Muscle layer of duodenum (tissue), 2 donors: Measurements from ENCODE around the gene BAIAP2L2.

Experiments used
- H3K27ac ChIP-seq: one replicate; pipeline ENCODE4 v1.7.0; 2013; ENCODE audit warnings: mild to moderate bottlenecking, low read length
- H3K27me3 ChIP-seq: one replicate; pipeline ENCODE4 v1.7.0; 2013; ENCODE audit warnings: low read depth, mild to moderate bottlenecking, control low read depth, low read length
- H3K36me3 ChIP-seq, 2 donors: one replicate each; pipeline ENCODE4 v1.7.0; 2013; ENCODE audit warnings: low read length in 2 of 2, control low read depth in 1 of 2, mild to moderate bottlenecking in 1 of 2; ENCODE audit not compliant: insufficient read depth in 2 of 2, control insufficient read depth in 1 of 2
- H3K4me1 ChIP-seq, 2 donors: one replicate each; pipeline ENCODE4 v1.7.0; 2013; ENCODE audit warnings: low read length in 2 of 2, mild to moderate bottlenecking in 2 of 2, control low read depth in 1 of 2, moderate library complexity in 1 of 2; ENCODE audit not compliant: insufficient read depth in 2 of 2, control insufficient read depth in 1 of 2
- H3K4me3 ChIP-seq, 2 donors: one replicate each; pipeline ENCODE4 v1.7.0; 2013; ENCODE audit warnings: low read length in 2 of 2, low read depth in 1 of 2, mild to moderate bottlenecking in 1 of 2
- H3K9me3 ChIP-seq, 2 donors: one replicate each; pipeline ENCODE4 v1.7.0; 2013; ENCODE audit warnings: low read length in 2 of 2, control low read depth in 1 of 2, mild to moderate bottlenecking in 1 of 2; ENCODE audit not compliant: control insufficient read depth in 1 of 2
- donor health status: healthy.

BAIAP2L2 gene

DNA sequence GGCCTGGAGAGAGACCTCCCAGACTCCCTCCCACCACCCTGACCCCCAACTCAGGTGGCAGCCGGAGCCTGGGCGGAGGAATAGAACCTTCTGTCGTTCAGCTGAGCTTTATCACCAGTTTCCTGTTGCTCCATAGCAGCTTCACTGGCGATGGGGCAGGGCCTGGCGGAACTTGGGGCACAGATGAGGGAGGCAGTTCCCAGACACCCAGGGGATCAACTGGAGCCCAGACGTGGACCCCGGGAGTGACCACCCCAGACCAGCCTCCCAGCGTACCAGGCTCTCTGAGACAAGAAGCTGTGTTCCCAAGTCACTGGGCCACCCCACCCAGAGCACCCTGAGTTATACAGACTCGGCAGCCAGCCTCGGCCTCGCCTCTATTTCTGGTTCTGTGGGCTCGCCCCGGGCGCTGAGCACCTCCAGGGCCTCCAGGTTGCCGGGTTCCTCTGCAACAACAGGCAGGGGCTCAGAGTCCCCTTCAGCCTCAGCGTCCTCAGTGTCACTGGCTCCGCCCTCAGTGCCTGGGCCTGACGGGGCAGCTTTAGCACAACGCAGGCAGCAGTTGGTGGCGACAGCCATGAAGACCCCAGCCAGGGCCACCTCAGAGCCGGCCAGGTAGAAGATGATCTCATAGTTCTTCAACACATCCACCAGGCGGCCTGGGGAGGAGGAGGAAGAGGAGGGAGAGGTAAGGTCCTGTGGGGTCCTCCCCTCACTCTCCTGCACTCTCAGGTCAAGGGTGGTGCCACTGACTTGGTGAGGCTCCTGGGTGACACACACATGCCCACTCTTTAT, 32.2 kb downstream of the BAIAP2L2 start:
- H3K4me3 ChIP-seq = no peak overlapping the region
- peaks cover 19% of the 10 kb centered on the region for H3K27me3 ChIP-seq

GRCh38 chr22:38077595-38077994, 32.9 kb downstream of the BAIAP2L2 start:
- H3K27me3 ChIP-seq = peaks cover 14% of the 10 kb centered on the region
- no peak overlapping the region for H3K27ac ChIP-seq
- H3K4me3 ChIP-seq = no peak overlapping the region
- peaks cover 0 to 19% of the 10 kb centered on the region in 2 donors for H3K4me1 ChIP-seq
- peaks cover 4 to 25% of the 10 kb centered on the region in 2 donors for H3K36me3 ChIP-seq
- no peaks in the 10 kb centered on the region for H3K9me3 ChIP-seq

More for the DNA sequence above, 32.2 kb downstream of the BAIAP2L2 start:
- peaks cover 3 to 19% of the 10 kb centered on the region in 2 donors for H3K36me3 ChIP-seq
- no peak overlapping the region for H3K27ac ChIP-seq
- H3K4me1 ChIP-seq = peaks cover 0 to 23% of the 10 kb centered on the region in 2 donors
- no peaks in the 10 kb centered on the region for H3K9me3 ChIP-seq

- H3K4me1 ChIP-seq = peaks cover 0 to 14% of the 10 kb centered on the region in 2 donors
- H3K27me3 ChIP-seq = peaks cover 11% of the 10 kb centered on the region
- H3K9me3 ChIP-seq = no peaks in the 10 kb centered on the region
- H3K27ac ChIP-seq = no peak overlapping the region
- peaks cover 4 to 28% of the 10 kb centered on the region in 2 donors for H3K36me3 ChIP-seq
- H3K4me3 ChIP-seq = no peak overlapping the region
Observed at GRCh38 chr22:38077096-38077495, 33.4 kb downstream of the BAIAP2L2 start.

- peaks cover 0 to 5% of the 10 kb centered on the region in 2 donors for H3K4me1 ChIP-seq
- H3K36me3 ChIP-seq = peaks cover 4 to 36% of the 10 kb centered on the region in 2 donors
- H3K4me3 ChIP-seq = no peak overlapping the region
- no peaks in the 10 kb centered on the region for H3K9me3 ChIP-seq
- H3K27me3 ChIP-seq = peaks cover 6% of the 10 kb centered on the region
- no peak overlapping the region for H3K27ac ChIP-seq
Observed at GRCh38 chr22:38075961-38076360, 34.5 kb downstream of the BAIAP2L2 start.

- H3K27me3 ChIP-seq = peaks cover under 1% of the 10 kb centered on the region
- H3K9me3 ChIP-seq = no peaks in the 10 kb centered on the region
- peaks cover 5 to 36% of the 10 kb centered on the region in 2 donors for H3K36me3 ChIP-seq
- no peak overlapping the region for H3K27ac ChIP-seq
- H3K4me1 ChIP-seq = peaks cover 0 to 4% of the 10 kb centered on the region in 2 donors
- H3K4me3 ChIP-seq = no peak overlapping the region
Observed at GRCh38 chr22:38075105-38075825, 35.2 kb downstream of the BAIAP2L2 start.

DNA sequence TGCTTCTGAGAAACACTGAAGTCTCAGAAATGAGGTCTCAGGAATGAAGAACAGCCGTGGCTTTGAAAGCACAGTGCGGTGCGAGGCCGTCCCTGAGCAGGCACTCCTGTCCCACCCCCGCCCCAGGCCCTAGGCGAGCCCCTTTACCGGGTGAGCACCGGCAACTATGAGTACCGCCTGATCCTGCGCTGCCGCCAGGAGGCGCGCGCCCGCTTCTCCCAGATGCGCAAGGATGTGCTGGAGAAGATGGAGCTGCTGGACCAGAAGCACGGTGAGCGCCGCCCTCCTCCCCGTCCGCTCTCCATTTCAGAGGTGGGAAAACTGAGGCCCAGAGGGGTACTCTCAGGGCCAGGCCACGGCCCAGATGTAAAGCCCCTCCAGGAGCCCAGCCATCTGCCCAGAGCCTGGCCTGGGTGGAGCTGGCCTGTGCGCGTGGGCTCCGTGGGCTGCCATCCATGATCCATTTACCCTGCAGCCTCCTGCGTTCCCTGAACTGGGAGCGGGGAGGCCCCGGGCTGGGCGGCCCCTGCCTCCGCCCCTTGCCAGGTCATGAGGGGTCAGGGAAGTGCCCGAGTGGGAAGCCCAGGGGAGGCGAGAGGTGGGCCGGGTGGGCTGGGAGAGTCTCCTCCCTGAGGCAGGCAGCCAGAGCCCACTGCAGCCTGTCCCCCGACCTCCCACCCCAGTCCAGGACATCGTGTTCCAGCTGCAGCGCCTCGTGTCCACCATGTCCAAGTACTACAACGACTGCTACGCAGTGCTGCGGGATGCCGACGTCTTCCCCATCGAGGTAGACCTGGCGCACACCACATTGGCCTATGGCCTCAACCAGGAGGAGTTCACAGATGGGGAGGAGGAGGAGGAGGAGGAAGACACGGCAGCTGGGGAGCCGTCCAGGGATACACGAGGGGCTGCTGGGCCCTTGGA, 36.0 kb downstream of the BAIAP2L2 start:
- peaks cover 0 to 13% of the 10 kb centered on the region in 2 donors for H3K4me1 ChIP-seq
- peaks cover 11 to 36% of the 10 kb centered on the region in 2 donors for H3K36me3 ChIP-seq
- no peak overlapping the region for H3K4me3 ChIP-seq
- no peaks in the 10 kb centered on the region for H3K27me3 ChIP-seq
- H3K27ac ChIP-seq = no peak overlapping the region
- no peaks in the 10 kb centered on the region for H3K9me3 ChIP-seq

- H3K36me3 ChIP-seq = peaks cover 11 to 36% of the 10 kb centered on the region in 2 donors
- no peak overlapping the region for H3K4me3 ChIP-seq
- no peak overlapping the region for H3K27ac ChIP-seq
- H3K27me3 ChIP-seq = no peaks in the 10 kb centered on the region
- H3K4me1 ChIP-seq = peaks cover 0 to 23% of the 10 kb centered on the region in 2 donors
- H3K9me3 ChIP-seq = no peaks in the 10 kb centered on the region
Observed at GRCh38 chr22:38073150-38074130, 37.0 kb downstream of the BAIAP2L2 start.

- peaks cover 0 to 24% of the 10 kb centered on the region in 2 donors for H3K4me1 ChIP-seq
- H3K27ac ChIP-seq = no peak overlapping the region
- peaks cover 11 to 41% of the 10 kb centered on the region in 2 donors for H3K36me3 ChIP-seq
Observed at GRCh38 chr22:38072322-38073149, 37.9 kb downstream of the BAIAP2L2 start.

DNA sequence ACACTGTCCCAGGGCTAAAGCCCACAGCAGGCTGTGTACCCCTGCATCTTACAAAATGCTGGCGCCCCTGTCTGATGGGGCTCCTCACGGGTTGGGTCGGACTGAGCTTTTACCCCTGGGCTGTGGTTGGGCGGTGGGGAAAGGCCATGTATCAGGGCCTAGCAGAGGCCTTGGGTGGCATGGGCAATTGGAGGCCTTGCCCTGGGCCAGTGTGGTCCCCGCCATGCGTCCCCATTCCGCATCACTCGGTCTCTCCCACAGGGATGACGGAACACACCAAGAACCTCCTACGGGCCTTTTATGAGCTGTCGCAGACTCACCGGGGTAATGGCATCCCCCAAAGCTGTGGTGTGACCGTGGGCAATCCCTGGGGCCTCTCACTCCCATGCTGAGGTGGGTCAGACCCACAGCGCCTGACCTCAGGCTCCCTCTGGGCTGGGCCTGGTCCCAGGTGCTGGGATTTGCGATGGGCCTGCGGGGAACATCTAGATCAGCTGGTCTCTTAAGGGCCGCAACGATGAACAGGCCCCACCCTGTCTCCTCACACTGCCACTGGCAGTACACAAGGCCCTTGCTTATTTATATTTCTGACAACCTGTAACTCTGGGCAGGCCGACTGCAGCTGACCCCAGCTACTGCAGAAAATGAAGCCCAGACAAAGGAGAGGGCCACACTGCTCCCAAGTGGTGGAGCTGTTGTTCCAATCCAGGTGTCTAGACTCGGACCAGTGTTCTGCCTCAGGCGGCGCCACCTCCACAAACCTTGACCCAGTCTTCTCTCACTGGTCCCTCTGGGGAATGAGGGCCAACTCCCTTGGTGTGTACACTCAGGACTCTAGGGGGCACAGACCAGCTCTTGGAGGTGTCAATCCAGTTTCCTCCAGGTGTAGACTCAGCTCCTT, 38.8 kb downstream of the BAIAP2L2 start:
- H3K27ac ChIP-seq = no peak overlapping the region
- no peak overlapping the region for H3K4me3 ChIP-seq
- peaks cover 11 to 44% of the 10 kb centered on the region in 2 donors for H3K36me3 ChIP-seq
- H3K9me3 ChIP-seq = no peaks in the 10 kb centered on the region
- no peaks in the 10 kb centered on the region for H3K27me3 ChIP-seq
- H3K4me1 ChIP-seq = peaks cover 0 to 24% of the 10 kb centered on the region in 2 donors

More at GRCh38 chr22:38072322-38073149, 37.9 kb downstream of the BAIAP2L2 start:
- H3K4me3 ChIP-seq = no peak overlapping the region
- H3K9me3 ChIP-seq = no peaks in the 10 kb centered on the region
- H3K27me3 ChIP-seq = no peaks in the 10 kb centered on the region
